ENCODE measurements around the gene FBXL3.
A peak's percentile ranks its signal among the peaks of the same experiment; 100 is the strongest.

FBXL3 gene

DNA sequence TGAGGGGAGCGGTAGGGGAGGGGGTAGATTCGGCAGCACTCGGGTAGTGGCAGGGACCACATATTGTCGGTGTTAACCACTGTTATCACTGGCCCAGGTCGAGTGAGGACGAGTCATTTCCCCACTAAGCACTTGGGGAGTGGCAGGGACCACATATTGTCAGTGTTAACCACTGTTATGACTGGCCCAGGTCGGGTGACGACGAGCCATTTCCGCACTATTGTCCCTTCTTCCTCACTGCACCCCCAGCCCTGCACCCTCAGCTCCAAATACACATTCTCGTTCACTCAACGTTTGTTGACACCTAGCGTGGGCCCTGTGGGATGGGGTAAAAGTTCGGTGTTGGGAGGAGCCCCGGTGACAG, 35.5 kb downstream of the FBXL3 start:
- Histone ChIP-seq H3K4me3 (peak overlapping the region; percentile 93), H3K27ac (peak overlapping the region; percentile 68 to 97)
- TF ChIP-seq, protein P1, sequence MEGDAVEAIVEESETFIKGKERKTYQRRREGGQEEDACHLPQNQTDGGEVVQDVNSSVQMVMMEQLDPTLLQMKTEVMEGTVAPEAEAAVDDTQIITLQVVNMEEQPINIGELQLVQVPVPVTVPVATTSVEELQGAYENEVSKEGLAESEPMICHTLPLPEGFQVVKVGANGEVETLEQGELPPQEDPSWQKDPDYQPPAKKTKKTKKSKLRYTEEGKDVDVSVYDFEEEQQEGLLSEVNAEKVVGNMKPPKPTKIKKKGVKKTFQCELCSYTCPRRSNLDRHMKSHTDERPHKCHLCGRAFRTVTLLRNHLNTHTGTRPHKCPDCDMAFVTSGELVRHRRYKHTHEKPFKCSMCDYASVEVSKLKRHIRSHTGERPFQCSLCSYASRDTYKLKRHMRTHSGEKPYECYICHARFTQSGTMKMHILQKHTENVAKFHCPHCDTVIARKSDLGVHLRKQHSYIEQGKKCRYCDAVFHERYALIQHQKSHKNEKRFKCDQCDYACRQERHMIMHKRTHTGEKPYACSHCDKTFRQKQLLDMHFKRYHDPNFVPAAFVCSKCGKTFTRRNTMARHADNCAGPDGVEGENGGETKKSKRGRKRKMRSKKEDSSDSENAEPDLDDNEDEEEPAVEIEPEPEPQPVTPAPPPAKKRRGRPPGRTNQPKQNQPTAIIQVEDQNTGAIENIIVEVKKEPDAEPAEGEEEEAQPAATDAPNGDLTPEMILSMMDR (IDR thresholded peaks at IDR 0.05): no peak
- peak; percentile 77 for DNase-seq (ENCODE audit: low spot score)

DNA sequence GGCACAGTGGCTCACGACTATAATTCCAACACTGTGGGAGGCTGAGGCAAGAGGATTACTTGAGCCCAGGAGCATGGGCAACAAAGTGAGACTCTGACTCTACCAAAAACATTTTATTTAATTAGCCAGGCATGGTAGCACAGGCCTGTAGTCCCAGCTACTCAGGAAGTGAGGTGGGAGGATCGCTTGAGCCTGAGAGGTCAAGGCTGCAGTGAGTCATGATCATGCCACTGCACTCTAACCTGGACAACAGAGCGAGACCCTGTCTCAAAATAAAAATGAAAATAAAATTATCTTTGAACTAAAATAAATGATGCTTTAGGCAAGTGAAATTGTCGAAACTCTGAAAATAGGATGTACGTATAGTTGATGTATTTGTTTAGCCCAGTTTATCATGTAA, 43.3 kb downstream of the FBXL3 start:
- TF ChIP-seq, protein P1 (IDR thresholded peaks at IDR 0.05): no peak
- Histone ChIP-seq H3K4me3 (no peak overlapping the region), H3K27ac (no peak overlapping the region)
- DNase-seq (ENCODE audit: low spot score): no peak

DNA sequence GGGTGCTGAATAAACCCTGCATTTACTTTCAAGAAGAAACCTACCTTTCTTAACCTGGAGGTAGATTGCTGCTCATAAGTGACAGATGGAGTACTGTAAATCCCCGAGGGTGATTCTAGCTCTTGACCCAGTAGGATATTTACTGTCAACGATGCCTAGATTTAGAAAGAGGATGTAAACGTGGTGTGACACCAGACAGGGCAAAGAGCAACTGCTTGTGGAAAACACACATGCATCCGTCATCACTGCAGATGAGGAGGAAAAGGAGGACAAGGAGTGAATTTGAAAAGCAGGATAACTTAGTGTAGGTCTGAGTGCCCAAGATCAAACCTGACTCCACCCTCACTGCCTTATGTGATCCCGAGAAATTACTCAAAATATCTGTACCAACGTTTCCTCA, 44.9 kb downstream of the FBXL3 start:
- H3K4me3 ChIP-seq: no peak overlapping the region
- H3K27ac ChIP-seq: no peak overlapping the region
- DNase-seq (ENCODE audit: low spot score): no peak
- TF ChIP-seq, protein P1 (IDR thresholded peaks at IDR 0.05): no peak

DNA sequence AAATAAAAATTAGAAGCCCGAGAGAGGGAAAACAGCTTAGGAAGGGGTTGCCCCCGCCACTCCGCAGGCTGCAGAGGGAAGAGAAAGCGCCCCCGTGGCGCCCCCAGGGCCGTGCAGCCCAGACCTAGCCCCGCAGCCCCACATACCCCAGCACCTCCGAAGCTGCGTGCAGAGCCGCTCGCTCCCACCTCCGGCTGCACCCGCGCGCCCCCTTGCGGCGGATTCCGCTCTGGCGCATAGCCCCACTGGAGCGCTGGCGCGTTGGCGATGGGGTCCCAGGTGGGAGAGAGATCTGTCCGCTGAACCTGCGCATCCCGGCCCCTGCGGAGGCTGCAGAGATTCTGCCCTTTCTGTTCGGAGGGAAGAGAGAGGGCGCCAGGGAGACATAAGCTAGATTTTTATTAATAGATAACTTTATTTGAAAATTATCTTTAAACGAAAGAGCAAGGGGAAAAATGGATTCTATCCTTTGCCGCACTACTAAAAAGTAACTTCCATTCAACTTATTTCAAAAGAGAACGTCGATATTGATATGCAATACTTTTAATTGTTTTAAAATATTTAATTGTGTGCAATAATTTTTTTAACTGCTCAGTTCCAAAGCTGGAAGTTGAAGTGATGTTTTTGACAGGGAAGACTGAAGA, 46.8 kb downstream of the FBXL3 start:
- TF ChIP-seq, protein P1 (IDR thresholded peaks at IDR 0.05): peak; percentile 95
- peak overlapping the region; percentile 57 for H3K4me3 ChIP-seq
- no peak overlapping the region for H3K27ac ChIP-seq
- DNase-seq (ENCODE audit: low spot score): peak; percentile 84

DNA sequence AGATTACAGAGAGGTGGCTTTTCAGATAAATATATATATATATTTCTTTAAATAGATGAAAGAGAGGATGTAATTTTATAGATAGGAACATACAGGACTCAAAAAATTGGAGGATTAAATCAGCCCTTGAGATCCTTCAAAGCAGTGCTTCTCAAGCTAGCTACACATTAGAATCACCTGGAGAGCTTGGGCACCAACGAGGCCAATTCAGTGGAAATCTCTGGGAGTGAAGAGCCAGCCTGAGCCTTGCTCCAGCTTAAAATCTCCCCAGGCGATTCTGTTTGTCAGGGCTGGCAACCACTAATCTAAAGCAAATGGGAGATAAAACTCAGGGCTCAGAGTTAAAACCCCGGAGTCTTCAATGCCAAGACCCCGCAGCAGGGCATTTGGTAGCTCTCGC, 50.0 kb downstream of the FBXL3 start:
- H3K27ac ChIP-seq: no peak overlapping the region
- H3K4me3 ChIP-seq: no peak overlapping the region
- TF ChIP-seq, protein P1 (IDR thresholded peaks at IDR 0.05): no peak
- no peak for DNase-seq (ENCODE audit: low spot score)

DNA sequence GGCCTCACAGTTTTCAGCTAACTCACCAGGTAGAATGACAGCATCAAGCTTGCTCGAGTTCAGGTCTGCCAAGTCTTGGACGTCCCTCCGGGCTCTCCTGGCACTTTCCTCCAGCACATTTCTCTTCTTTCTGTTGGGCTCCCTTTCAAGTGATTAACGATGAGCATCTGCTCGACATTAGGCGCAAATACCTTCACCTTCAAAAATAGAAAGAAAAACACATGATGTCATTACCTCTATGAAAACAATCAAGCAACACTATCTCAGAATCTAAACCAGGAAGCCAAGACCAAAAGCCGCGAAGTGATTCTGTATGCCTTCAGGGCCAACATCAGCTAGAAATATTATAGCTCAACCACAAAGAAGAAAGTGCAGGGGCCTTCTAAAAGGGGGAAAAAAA, 50.5 kb downstream of the FBXL3 start:
- TF ChIP-seq, protein P1 (IDR thresholded peaks at IDR 0.05): no peak
- Histone ChIP-seq H3K4me3 (no peak overlapping the region), H3K27ac (no peak overlapping the region)
- no peak for DNase-seq (ENCODE audit: low spot score)

DNA sequence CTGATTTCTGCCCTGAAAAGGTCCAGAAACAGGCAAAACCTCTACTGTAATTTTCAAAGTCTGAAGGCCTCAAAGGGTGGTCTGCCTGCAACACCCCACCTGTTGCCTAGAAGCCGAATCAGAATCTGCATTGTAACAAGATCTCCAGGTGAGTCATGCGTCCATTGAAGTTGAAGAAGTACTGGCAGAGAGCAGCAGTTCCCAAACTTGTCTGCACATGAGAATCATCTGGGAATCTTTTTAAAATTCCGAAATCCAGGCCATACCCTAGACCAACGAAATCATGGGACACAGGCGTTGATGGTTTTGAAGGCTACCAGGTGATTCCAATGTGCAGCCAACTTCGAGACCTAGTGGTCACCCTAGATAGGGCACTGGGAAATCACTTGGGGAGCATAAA, 51.1 kb downstream of the FBXL3 start:
- DNase-seq (ENCODE audit: low spot score): no peak
- no peak overlapping the region for H3K4me3 ChIP-seq
- H3K27ac ChIP-seq: no peak overlapping the region
- TF ChIP-seq, protein P1 (IDR thresholded peaks at IDR 0.05): no peak

All from coronary artery (tissue), 2 donors.